OCI-LY7 (cell line): ENCODE data around the gene CDKAL1. TPM values are rescaled to one million over a fixed set of nuclear protein-coding genes. Genes with fewer than 3 reads are reported as not detected.

Experiments used
- BruUV-seq: library from RNA; stranded (reverse); fragments of 400-500 nt; replicated peaks from 2 replicates; lab custom pipeline; 2021; lab: Mats Ljungman, UMichigan
- CTCF ChIA-PET: fragments of 300-600 bp; sonication (Branson Sonifier 250); formaldehyde crosslinking; loops from one replicate; lab custom pipeline; 2022; ENCODE audit warnings: antibody characterized with exemption; ENCODE audit not compliant: unreplicated experiment; lab: Charles Lee
- POLR2A ChIA-PET: fragments of 300-600 bp; sonication (Branson Sonifier 250); formaldehyde crosslinking; loops from one replicate; lab custom pipeline; 2022; ENCODE audit warnings: antibody characterized with exemption; lab: Charles Lee
- DNase-seq: peaks from one replicate; pipeline ENCODE4 v3.0.0-alpha.2; 2015; ENCODE audit warnings: low spot score
- H2AFZ ChIP-seq: fragments of 200-600 bp; sonication (generic), shearing (Covaris generic); 2 replicates; pipeline ENCODE4 v1.6.1; 2014; ENCODE audit warnings: mild to moderate bottlenecking, antibody characterized with exemption, low read length, moderate library complexity
- H3K27ac ChIP-seq: fragments of 200-600 bp; sonication (generic); 2 replicates; pipeline ENCODE4 v1.5.1; 2014; ENCODE audit warnings: mixed run types, low read depth, mild to moderate bottlenecking, moderate library complexity, low read length, inconsistent platforms; ENCODE audit not compliant: poor library complexity, severe bottlenecking
- H3K36me3 ChIP-seq: fragments of 200-600 bp; sonication (generic); 2 replicates; pipeline ENCODE4 v1.6.1; 2014; ENCODE audit warnings: mild to moderate bottlenecking, antibody characterized with exemption, low read length, moderate library complexity, mixed read lengths; ENCODE audit not compliant: insufficient read depth
- H3K4me1 ChIP-seq: fragments of 200-600 bp; sonication (generic); 2 replicates; pipeline ENCODE4 v1.5.1; 2014; ENCODE audit warnings: mild to moderate bottlenecking, low read length; ENCODE audit not compliant: insufficient read depth, poor library complexity, severe bottlenecking
- H3K4me2 ChIP-seq: fragments of 200-600 bp; sonication (generic); 2 replicates; pipeline ENCODE4 v1.6.1; 2014; ENCODE audit warnings: mild to moderate bottlenecking, low read length
- H3K4me3 ChIP-seq: fragments of 200-600 bp; sonication (generic); 2 replicates; pipeline ENCODE4 v1.5.1; 2014; ENCODE audit warnings: mild to moderate bottlenecking, low read depth, low read length; ENCODE audit not compliant: poor library complexity, severe bottlenecking
- H3K79me2 ChIP-seq: fragments of 200-600 bp; sonication (generic); 2 replicates; pipeline ENCODE4 v1.6.1; 2016; ENCODE audit warnings: low read depth, mild to moderate bottlenecking, low read length, moderate library complexity, mixed read lengths; ENCODE audit not compliant: insufficient read depth
- H3K9me2 ChIP-seq: fragments of 200-600 bp; sonication (generic); 2 replicates; pipeline ENCODE4 v1.6.1; 2016; ENCODE audit warnings: mild to moderate bottlenecking, low read length, mixed read lengths; ENCODE audit not compliant: insufficient read depth
- H3K9me3 ChIP-seq: fragments of 200-600 bp; sonication (generic); 2 replicates; pipeline ENCODE4 v1.6.1; 2014; ENCODE audit warnings: mild to moderate bottlenecking, mixed run types, low read length, mixed read lengths
- H4K20me1 ChIP-seq: fragments of 200-600 bp; sonication (generic); 2 replicates; pipeline ENCODE4 v1.6.1; 2014; ENCODE audit warnings: mild to moderate bottlenecking, antibody characterized with exemption, low read length, moderate library complexity, mixed read lengths; ENCODE audit not compliant: insufficient read depth
- EZH2phosphoT487 ChIP-seq: fragments of 200-600 bp; sonication (generic); IDR thresholded peaks from 2 replicates; pipeline ENCODE4 v1.6.1; 2018; ENCODE audit warnings: low read depth, borderline replicate concordance, mild to moderate bottlenecking, mixed run types, antibody characterized with exemption, low read length, moderate library complexity, mixed read lengths
- intact Hi-C: fragments of 100-400 bp; cut with micrococcal nuclease; formaldehyde crosslinking; loops from one replicate; pipeline ENCODE4 v1.10.0; 2022; ENCODE audit not compliant: unreplicated experiment
- total RNA-seq, 2 experiments: library from RNA; depleted of rRNA in 1 of 2; stranded (reverse); fragments of >200 nt in 1 of 2; shearing (Covaris generic) in 1 of 2; gene quantifications; 2 replicates each; pipeline ENCODE4 v1.2.3, GENCODE V29; 2014 to 2022
- TF ChIP-seq, protein P1 (sequence below): fragments of 200-600 bp; sonication (generic); conservative IDR thresholded peaks from 2 replicates; pipeline ENCODE4 v1.5.1; 2014; ENCODE audit warnings: mild to moderate bottlenecking, antibody characterized with exemption, low read length, moderate library complexity, mixed read lengths

Gene CDKAL1
- total RNA-seq, 2 experiments from 2014 or later: 19.9 to 21.1 TPM

DNA sequence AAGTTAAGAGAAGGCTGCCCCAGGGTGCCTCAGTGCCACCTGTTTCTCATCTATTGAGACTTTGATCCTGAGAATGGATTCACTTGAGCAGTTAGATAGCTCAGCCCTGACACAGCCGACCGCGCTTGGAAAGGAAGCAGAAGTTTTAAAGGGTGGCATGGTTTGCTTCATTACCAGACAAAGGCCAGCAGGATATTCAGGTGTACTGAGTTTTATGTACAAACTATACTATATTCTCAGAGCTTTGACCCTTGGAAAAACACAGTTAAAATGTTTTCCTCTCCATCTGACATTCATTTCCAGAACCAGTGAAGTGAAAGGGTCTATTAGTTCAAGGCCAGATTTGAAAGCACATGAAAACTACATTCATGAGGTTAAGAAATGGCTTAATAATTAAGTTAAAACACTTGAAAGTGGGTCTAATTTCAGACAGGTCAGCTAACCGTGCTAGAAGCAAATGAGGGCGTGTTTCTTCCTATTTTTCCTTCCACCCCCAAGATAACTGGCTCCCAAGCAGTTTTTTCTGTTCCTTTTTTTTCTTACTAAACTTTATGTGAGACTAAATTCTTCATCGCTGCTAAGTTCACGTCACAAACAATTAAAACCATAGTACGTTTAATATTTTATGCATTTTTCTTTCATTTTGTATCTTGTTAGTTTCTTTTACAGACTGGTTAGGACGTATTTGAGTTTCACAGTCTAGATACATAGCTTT is 674.0 kb downstream of the CDKAL1 start:
- H3K4me3 ChIP-seq: no peak overlapping the region
- intact Hi-C loops: no loop called here
- POLR2A ChIA-PET: interaction anchor here (0.6 kb wide), 1 partner anchor 643 kb away, joined by 3 read pairs; no protein-coding TSS in a partner anchor
- no peaks in the 10 kb centered on the region; the same call in 1 of the 2 replicates for H3K9me3 ChIP-seq
- DNase-seq: no peak
- no peak overlapping the region for H2AFZ ChIP-seq
- H3K27ac ChIP-seq: no peak overlapping the region
- no peaks in the 10 kb centered on the region for H3K9me2 ChIP-seq
- TF ChIP-seq, protein P1, sequence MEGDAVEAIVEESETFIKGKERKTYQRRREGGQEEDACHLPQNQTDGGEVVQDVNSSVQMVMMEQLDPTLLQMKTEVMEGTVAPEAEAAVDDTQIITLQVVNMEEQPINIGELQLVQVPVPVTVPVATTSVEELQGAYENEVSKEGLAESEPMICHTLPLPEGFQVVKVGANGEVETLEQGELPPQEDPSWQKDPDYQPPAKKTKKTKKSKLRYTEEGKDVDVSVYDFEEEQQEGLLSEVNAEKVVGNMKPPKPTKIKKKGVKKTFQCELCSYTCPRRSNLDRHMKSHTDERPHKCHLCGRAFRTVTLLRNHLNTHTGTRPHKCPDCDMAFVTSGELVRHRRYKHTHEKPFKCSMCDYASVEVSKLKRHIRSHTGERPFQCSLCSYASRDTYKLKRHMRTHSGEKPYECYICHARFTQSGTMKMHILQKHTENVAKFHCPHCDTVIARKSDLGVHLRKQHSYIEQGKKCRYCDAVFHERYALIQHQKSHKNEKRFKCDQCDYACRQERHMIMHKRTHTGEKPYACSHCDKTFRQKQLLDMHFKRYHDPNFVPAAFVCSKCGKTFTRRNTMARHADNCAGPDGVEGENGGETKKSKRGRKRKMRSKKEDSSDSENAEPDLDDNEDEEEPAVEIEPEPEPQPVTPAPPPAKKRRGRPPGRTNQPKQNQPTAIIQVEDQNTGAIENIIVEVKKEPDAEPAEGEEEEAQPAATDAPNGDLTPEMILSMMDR: no peak
- no peak for TF ChIP-seq EZH2phosphoT487
- CTCF ChIA-PET: interaction anchor here (0.5 kb wide), 1 partner anchor 8 kb away, joined by 3 read pairs; no protein-coding TSS in a partner anchor
- peaks cover 7% of the 10 kb centered on the region for H3K4me1 ChIP-seq
- H4K20me1 ChIP-seq: no peaks in the 10 kb centered on the region
- H3K4me2 ChIP-seq: no peak overlapping the region
- no peaks in the 10 kb centered on the region for H3K79me2 ChIP-seq
- H3K36me3 ChIP-seq: no peaks in the 10 kb centered on the region; the same call in 1 of the 2 replicates
- no TSS peak for BruUV-seq

DNA sequence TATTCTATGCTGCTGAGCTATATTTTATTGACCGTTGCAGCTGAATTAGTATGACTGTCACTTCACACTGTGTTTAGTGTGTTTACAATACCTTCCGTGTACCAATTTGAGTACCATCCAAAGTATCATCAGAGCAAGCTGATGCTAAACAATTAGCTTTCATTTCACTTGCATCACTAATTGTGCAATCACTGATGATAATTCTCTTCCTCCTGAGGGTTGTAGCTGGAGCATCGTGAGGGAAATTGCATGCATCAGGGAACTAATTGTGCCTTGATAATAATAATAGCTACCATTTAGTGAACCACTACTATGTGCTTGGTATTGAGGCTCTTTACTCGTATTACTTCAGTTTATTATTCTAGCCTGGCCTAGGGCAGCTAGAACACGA is 674.5 kb downstream of the CDKAL1 start:
- intact Hi-C loops: no loop called here
- CTCF ChIA-PET: interaction anchor here (0.5 kb wide), 1 partner anchor 9 kb away, joined by 3 read pairs; no protein-coding TSS in a partner anchor
- Histone ChIP-seq H3K9me3 (no peaks in the 10 kb centered on the region; the same call in 1 of the 2 replicates), H2AFZ (no peak overlapping the region), H3K27ac (no peak overlapping the region), H3K4me2 (no peak overlapping the region), H3K4me3 (no peak overlapping the region), H3K9me2 (no peaks in the 10 kb centered on the region), H3K79me2 (no peaks in the 10 kb centered on the region), H3K4me1 (peaks cover 12% of the 10 kb centered on the region), H4K20me1 (no peaks in the 10 kb centered on the region), H3K36me3 (no peaks in the 10 kb centered on the region; the same call in 1 of the 2 replicates)
- POLR2A ChIA-PET: interaction anchor here (0.6 kb wide), 1 partner anchor 643 kb away, joined by 3 read pairs; no protein-coding TSS in a partner anchor
- TF ChIP-seq, protein P1: no peak
- TF ChIP-seq EZH2phosphoT487: no peak
- no TSS peak for BruUV-seq
- no peak for DNase-seq

DNA sequence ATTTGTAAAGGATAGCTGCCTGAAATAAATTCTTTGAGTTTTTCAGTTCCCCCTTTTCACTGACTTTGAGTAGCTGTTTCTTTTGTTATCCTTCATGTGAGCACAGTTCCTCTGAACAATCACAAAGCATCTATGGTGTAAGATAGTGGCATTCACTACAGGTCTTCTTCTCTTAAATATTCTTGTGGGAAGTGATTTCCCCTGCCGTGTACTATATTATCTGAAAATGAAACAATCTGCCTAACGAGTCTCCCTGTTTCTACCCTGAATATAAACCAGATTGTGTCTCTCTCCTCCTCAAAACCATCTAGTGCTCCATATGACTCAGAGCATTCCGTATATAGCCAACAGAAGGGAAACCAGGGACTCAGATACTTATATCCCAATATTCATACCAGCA is 679.2 kb downstream of the CDKAL1 start:
- CTCF ChIA-PET: no interaction called here
- Histone ChIP-seq H3K36me3 (no peaks in the 10 kb centered on the region; the same call in 1 of the 2 replicates), H3K79me2 (no peaks in the 10 kb centered on the region), H3K4me2 (peak overlapping the region; percentile 66), H4K20me1 (no peaks in the 10 kb centered on the region), H3K4me1 (peaks cover 15% of the 10 kb centered on the region), H2AFZ (no peak overlapping the region), H3K9me2 (no peaks in the 10 kb centered on the region), H3K9me3 (no peaks in the 10 kb centered on the region), H3K4me3 (peak overlapping the region; percentile 26), H3K27ac (peak overlapping the region; percentile 61)
- intact Hi-C loops: no loop called here
- POLR2A ChIA-PET: interaction anchor here (0.7 kb wide), 1 partner anchor 777 kb away, joined by 3 read pairs; no protein-coding TSS in a partner anchor
- BruUV-seq: no TSS peak
- DNase-seq: peak; percentile 65
- TF ChIP-seq, protein P1: no peak
- no peak for TF ChIP-seq EZH2phosphoT487
